Measurements from ENCODE around the gene LRP2. TPM values are rescaled to one million over a fixed set of nuclear protein-coding genes. Genes with fewer than 3 reads are reported as not detected.

Gene LRP2
- total and polyA plus RNA-seq, 2 donors from 2014 or later, result 44.7 to 85.4 TPM

- no peak for TF ChIP-seq CTCF (IDR thresholded peaks at IDR 0.05; ENCODE audit: borderline replicate concordance, extremely low read depth, insufficient read depth)
- Histone ChIP-seq H3K9ac (ENCODE audit: low read length in 3 of 3) (no peak overlapping the region), H3K27me3 (ENCODE audit: control insufficient read depth, insufficient read depth, low read length) (no peaks in the 10 kb centered on the region), H3K4me3 (ENCODE audit: low read length in 3 of 3) (no peak overlapping the region), H3K4me1 (ENCODE audit: control insufficient read depth in 2 of 3, insufficient read depth in 2 of 3, low read depth in 1 of 3, low read length in 3 of 3) (peaks cover 0 to 10% (median 3%) of the 10 kb centered on the region in 3 donors), H3K27ac (ENCODE audit: low read depth in 2 of 2, low read length in 2 of 2) (no peak overlapping the region), H3K9me3 (ENCODE audit: control insufficient read depth in 2 of 3, insufficient read depth in 1 of 3, low read length in 3 of 3) (no peaks in the 10 kb centered on the region), H3K36me3 (ENCODE audit: control insufficient read depth in 2 of 3, insufficient read depth in 3 of 3, low read length in 3 of 3) (no peaks in the 10 kb centered on the region)
- DNase-seq (no peak), FAIRE-seq (no peak)
- intact Hi-C loops (cut with DNase I), result no loop called here
Measured at GRCh38 chr2:169077674-169078240, 284.6 kb downstream of the LRP2 start.

Other genes with a start within 250 kb of the LRP2 start
- gene BBS5, start 117.0 kb upstream of the LRP2 start, total RNA-seq, result 13.5 TPM
- 9.1 TPM for gene BBS5, start 117.0 kb upstream of the LRP2 start, polyA plus RNA-seq (ENCODE audit: insufficient read depth, low read depth, low replicate concordance)
- 1.8 TPM for gene KLHL41, start 147.2 kb upstream of the LRP2 start, total RNA-seq
- gene KLHL41, start 147.2 kb upstream of the LRP2 start, polyA plus RNA-seq (ENCODE audit: insufficient read depth, low read depth, low replicate concordance), result 0.71 TPM
- 24.2 TPM for gene FASTKD1, start 211.3 kb upstream of the LRP2 start, total RNA-seq
- gene FASTKD1, start 211.3 kb upstream of the LRP2 start, polyA plus RNA-seq (ENCODE audit: insufficient read depth, low read depth, low replicate concordance), result 49.8 TPM
- 52.7 TPM for gene PPIG, start 221.8 kb upstream of the LRP2 start, total RNA-seq
- 22.8 TPM for gene PPIG, start 221.8 kb upstream of the LRP2 start, polyA plus RNA-seq (ENCODE audit: insufficient read depth, low read depth, low replicate concordance)